Measurements from ENCODE around the gene PGAM4.
"Not testable (repeated sequence)": the region's sequence is repeated elsewhere in the genome, so short reads cannot be mapped to it uniquely, and the experiment has no call there.

The PGAM4 gene

GRCh38 chrX:77969538-77969937 is at the start of gene PGAM4:
TSS of gene PGAM4 (minus strand) at chrX:77969638. CDS start at chrX:77969638, 0 bp downstream.
- no peak for DNase-seq (ENCODE audit: low read depth in 1 of 2, low spot score in 1 of 2)

GRCh38 chrX:78011846-78012245 is 42.4 kb upstream of the PGAM4 start:
- DNase-seq (ENCODE audit: low read depth in 1 of 2, low spot score in 1 of 2), result no peak

GRCh38 chrX:77979870-77980269 is 10.4 kb upstream of the PGAM4 start:
- DNase-seq (ENCODE audit: low read depth in 1 of 2, low spot score in 1 of 2), result no peak

GRCh38 chrX:77977518-77977917 is 8.1 kb upstream of the PGAM4 start:
- DNase-seq (ENCODE audit: low read depth in 1 of 2, low spot score in 1 of 2), result no peak

- DNase-seq (ENCODE audit: low read depth in 1 of 2, low spot score in 1 of 2), result no peak
Observed at GRCh38 chrX:77977095-77977494, 7.7 kb upstream of the PGAM4 start.

GRCh38 chrX:77975755-77976154 is 6.3 kb upstream of the PGAM4 start:
- no peak for DNase-seq (ENCODE audit: low read depth in 1 of 2, low spot score in 1 of 2)

- no peak for DNase-seq (ENCODE audit: low read depth in 1 of 2, low spot score in 1 of 2)
Observed at GRCh38 chrX:77967631-77968030, 1.8 kb downstream of the PGAM4 start.

GRCh38 chrX:77966361-77966760 is 3.1 kb downstream of the PGAM4 start:
- no peak for DNase-seq (ENCODE audit: low read depth in 1 of 2, low spot score in 1 of 2)

GRCh38 chrX:77962068-77962902 is 7.2 kb downstream of the PGAM4 start:
- no peak for DNase-seq (ENCODE audit: low read depth in 1 of 2, low spot score in 1 of 2)

GRCh38 chrX:77961063-77961462 is 8.4 kb downstream of the PGAM4 start:
- DNase-seq (ENCODE audit: low read depth in 1 of 2, low spot score in 1 of 2), result no peak

- no peak for DNase-seq (ENCODE audit: low read depth in 1 of 2, low spot score in 1 of 2)
Observed at GRCh38 chrX:77960567-77960966, 8.9 kb downstream of the PGAM4 start.

- DNase-seq (ENCODE audit: low read depth in 1 of 2, low spot score in 1 of 2), result no peak
Observed at GRCh38 chrX:77953708-77954107, 15.7 kb downstream of the PGAM4 start.

GRCh38 chrX:77953302-77953701 is 16.1 kb downstream of the PGAM4 start:
- DNase-seq (ENCODE audit: low read depth in 1 of 2, low spot score in 1 of 2), result no peak

GRCh38 chrX:77952173-77952572 is 17.3 kb downstream of the PGAM4 start:
- no peak for DNase-seq (ENCODE audit: low read depth in 1 of 2, low spot score in 1 of 2)

GRCh38 chrX:77949840-77950239 is 19.6 kb downstream of the PGAM4 start:
- DNase-seq (ENCODE audit: low read depth in 1 of 2, low spot score in 1 of 2), result no peak

GRCh38 chrX:77946571-77946970 is 22.9 kb downstream of the PGAM4 start:
- DNase-seq (ENCODE audit: low read depth in 1 of 2, low spot score in 1 of 2), result no peak

GRCh38 chrX:77945910-77946545 is 23.4 kb downstream of the PGAM4 start:
- no peak for DNase-seq (ENCODE audit: low read depth in 1 of 2, low spot score in 1 of 2)

- DNase-seq (ENCODE audit: low read depth in 1 of 2, low spot score in 1 of 2), result not testable (repeated sequence)
Observed at GRCh38 chrX:77945031-77945430, 24.4 kb downstream of the PGAM4 start.

- no peak for DNase-seq (ENCODE audit: low read depth in 1 of 2, low spot score in 1 of 2)
Observed at GRCh38 chrX:77938083-77938680, 31.3 kb downstream of the PGAM4 start.

GRCh38 chrX:77937291-77937690 is 32.1 kb downstream of the PGAM4 start:
- DNase-seq (ENCODE audit: low read depth in 1 of 2, low spot score in 1 of 2), result no peak

GRCh38 chrX:77936299-77936698 is 33.1 kb downstream of the PGAM4 start:
- DNase-seq (ENCODE audit: low read depth in 1 of 2, low spot score in 1 of 2), result no peak

- DNase-seq (ENCODE audit: low read depth in 1 of 2, low spot score in 1 of 2), result no peak
Observed at GRCh38 chrX:77935886-77936285, 33.6 kb downstream of the PGAM4 start.

Data from activated T-helper 1 cell treated with anti-CD3 and anti-CD28 coated beads, Interleukin-2, amount 50 U/mL, for 16 hours (primary cell).